Measurements from ENCODE around the gene CEP128. TPM values are rescaled to one million over a fixed set of nuclear protein-coding genes. Genes with fewer than 3 reads are reported as not detected.

Gene CEP128
- total RNA-seq, 1 experiment from 2014 or later, result 10.6 TPM

DNA sequence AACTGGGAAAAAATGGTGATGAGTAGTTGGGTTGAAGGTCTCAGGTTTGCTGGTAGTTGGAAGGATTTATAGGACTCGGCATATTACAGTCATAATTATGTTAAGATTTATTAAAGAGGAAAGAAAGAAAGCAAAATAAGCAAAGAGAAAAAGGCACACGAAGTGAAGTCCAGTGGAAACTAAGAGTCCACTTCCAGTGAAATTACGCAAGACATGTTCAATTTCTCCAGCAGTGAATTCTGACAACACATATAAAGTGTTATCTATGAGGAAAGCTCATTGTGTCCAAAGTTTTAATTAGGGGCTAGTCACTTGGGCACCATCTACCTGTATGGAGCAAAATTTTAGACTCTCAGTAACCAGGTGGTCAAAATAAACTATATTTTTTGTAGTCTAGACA is 143.3 kb downstream of the CEP128 start:
- Histone ChIP-seq H3K36me3 (replicated peaks; ENCODE audit: control insufficient read depth, insufficient read depth, low read length) (no peaks in the 10 kb centered on the region), H3K4me3 (ENCODE audit: insufficient read depth, low read depth, low read length) (no peak overlapping the region), H3K27me3 (ENCODE audit: control insufficient read depth, insufficient read depth, low read length) (no peaks in the 10 kb centered on the region)
- no peak for DNase-seq

DNA sequence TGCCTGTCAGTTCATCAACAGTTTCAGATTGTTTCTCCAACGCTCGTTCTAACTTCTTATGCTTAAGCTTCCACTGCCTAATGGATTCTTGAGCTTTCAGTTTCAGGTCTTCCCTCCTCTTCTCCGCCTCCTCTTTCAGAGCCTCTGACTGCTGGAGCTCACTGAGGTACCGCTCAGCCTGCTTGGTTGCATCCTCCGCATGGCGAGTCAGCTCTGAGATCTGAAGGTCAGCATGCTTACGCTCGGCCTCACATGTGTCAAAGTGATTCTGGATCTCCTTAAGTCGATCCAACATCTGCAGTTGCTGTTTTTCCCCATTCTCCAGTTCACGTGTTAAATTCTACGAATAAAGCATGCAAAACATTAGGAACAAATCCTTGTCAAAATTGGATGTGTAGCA is 148.8 kb downstream of the CEP128 start:
- DNase-seq, result no peak
- Histone ChIP-seq H3K36me3 (replicated peaks; ENCODE audit: control insufficient read depth, insufficient read depth, low read length) (no peaks in the 10 kb centered on the region), H3K27me3 (ENCODE audit: control insufficient read depth, insufficient read depth, low read length) (no peaks in the 10 kb centered on the region), H3K4me3 (ENCODE audit: insufficient read depth, low read depth, low read length) (no peak overlapping the region)

DNA sequence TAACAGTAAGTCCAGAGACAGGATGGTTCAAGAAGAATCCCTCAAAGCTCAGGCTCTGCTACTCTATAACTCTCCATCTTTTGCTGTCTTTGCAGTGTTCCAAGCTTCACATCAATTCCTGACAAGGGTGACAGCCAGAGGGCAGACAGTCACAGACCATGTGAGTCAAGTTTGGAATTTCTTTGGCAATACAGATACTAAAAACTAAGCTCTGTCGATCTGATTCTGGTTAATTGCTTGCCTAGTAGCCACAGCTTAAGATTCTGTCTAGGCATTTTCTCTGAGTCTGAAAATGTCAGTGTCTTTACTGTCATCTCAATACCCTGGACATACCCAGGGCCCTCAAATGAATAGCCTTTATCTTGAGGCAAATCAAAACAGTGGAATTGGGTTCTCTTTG is 153.7 kb downstream of the CEP128 start:
- DNase-seq, result no peak
- Histone ChIP-seq H3K36me3 (replicated peaks; ENCODE audit: control insufficient read depth, insufficient read depth, low read length) (no peaks in the 10 kb centered on the region), H3K27me3 (ENCODE audit: control insufficient read depth, insufficient read depth, low read length) (no peaks in the 10 kb centered on the region)

DNA sequence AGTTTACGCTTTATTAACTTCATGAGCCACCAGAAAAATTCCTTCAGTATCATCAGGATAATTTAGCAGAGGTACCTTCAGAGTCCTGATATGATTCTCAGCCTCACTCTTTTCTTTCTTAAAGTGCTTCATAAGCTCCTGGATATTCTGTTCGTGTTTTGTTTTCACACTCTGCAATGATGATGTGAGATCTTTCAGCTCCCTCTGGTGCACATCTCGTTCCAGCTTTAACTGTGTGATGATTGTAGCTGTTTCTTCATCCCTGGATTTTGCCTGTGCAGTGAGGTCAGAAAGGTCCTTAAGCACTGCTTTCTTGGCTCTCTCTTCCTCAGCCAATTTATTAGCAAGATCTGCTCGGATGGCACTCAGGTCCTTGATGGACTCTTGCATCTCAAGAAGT is 156.7 kb downstream of the CEP128 start:
- no peaks in the 10 kb centered on the region for H3K27me3 ChIP-seq (ENCODE audit: control insufficient read depth, insufficient read depth, low read length)

More for the DNA sequence above, 153.7 kb downstream of the CEP128 start:
- no peak overlapping the region for H3K4me3 ChIP-seq (ENCODE audit: insufficient read depth, low read depth, low read length)

DNA sequence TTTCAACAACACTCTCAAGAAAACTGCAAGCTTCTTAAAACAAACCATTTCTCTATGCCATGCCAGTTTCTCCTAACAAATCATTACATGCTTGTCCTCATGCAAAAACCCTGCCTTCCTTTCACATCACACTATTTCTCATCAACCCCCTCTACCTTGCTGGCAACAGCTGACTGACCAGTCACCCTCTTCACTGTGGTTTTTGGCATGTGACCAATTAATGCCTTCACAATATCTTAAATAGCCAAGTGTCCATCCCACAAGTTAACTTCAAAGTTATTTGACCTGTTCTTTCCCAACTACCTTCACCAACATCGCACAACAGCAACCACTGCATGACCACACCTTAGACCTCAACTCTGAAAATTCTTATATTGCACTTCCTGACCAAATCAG is 159.6 kb downstream of the CEP128 start:
- no peak overlapping the region for H3K4me3 ChIP-seq (ENCODE audit: insufficient read depth, low read depth, low read length)
- DNase-seq, result no peak

More for the DNA sequence above, 156.7 kb downstream of the CEP128 start:
- DNase-seq, result no peak
- Histone ChIP-seq H3K4me3 (ENCODE audit: insufficient read depth, low read depth, low read length) (no peak overlapping the region), H3K36me3 (replicated peaks; ENCODE audit: control insufficient read depth, insufficient read depth, low read length) (no peaks in the 10 kb centered on the region)

DNA sequence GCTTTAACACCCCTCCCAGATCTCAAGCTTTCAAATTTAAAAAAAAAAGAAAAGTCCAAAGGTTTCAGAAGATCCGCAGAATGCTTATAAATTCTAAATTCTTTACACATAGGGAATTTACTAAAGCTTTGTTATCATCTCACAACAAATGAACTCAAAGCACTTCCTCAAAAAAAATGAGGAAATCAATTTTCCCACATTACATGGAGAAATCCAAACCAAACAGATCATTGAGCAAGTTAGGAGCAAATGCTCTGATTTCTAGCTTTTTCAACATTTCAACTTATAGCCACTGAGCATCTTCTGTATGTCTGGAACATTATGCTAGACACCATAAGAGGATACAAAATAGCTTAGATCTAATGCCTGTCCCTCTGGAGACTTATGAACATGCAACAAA is 161.0 kb downstream of the CEP128 start:
- no peaks in the 10 kb centered on the region for H3K36me3 ChIP-seq (replicated peaks; ENCODE audit: control insufficient read depth, insufficient read depth, low read length)
- no peak for DNase-seq
- H3K4me3 ChIP-seq (ENCODE audit: insufficient read depth, low read depth, low read length), result no peak overlapping the region
- H3K27me3 ChIP-seq (ENCODE audit: control insufficient read depth, insufficient read depth, low read length), result no peaks in the 10 kb centered on the region

More for the DNA sequence above, 159.6 kb downstream of the CEP128 start:
- H3K27me3 ChIP-seq (ENCODE audit: control insufficient read depth, insufficient read depth, low read length), result no peaks in the 10 kb centered on the region
- H3K36me3 ChIP-seq (replicated peaks; ENCODE audit: control insufficient read depth, insufficient read depth, low read length), result no peaks in the 10 kb centered on the region

DNA sequence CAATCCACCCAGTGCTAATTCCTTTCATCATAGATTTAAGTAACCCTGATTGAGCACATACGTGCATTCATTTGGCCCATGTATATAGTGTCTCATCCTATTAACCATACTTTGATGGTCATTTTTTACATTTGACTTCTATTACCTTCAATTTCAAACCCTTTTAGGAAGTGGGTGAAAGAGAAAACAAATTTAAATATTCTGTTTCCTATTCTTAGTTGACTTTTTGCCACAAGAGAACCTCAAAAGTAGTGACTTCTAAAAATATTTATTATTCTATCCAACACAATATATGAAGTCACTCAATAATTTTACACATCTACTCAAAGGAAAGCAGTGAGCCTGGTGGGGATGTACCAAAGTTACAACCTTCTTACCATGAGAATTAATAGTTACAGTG is 164.9 kb downstream of the CEP128 start:
- DNase-seq, result no peak
- no peaks in the 10 kb centered on the region for H3K27me3 ChIP-seq (ENCODE audit: control insufficient read depth, insufficient read depth, low read length)
- H3K36me3 ChIP-seq (replicated peaks; ENCODE audit: control insufficient read depth, insufficient read depth, low read length), result no peaks in the 10 kb centered on the region
- no peak overlapping the region for H3K4me3 ChIP-seq (ENCODE audit: insufficient read depth, low read depth, low read length)

DNA sequence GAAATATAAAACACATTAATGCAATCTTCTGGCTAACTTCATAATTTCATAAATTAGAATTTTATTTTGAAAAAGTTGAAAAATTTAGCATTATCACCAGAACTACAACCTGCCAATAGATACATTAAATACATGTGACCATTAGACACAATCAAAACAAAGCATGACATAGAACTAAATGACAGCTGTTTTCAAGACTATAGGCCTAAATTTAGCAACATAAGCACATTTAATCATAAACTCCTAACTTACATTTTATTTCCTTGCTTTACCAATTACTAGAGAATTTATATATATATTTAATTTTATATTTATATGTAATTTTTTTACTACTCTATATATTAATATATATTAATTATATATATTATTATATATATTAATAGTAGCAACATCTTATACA is 165.4 kb downstream of the CEP128 start:
- no peak for DNase-seq
- Histone ChIP-seq H3K27me3 (ENCODE audit: control insufficient read depth, insufficient read depth, low read length) (no peaks in the 10 kb centered on the region), H3K4me3 (ENCODE audit: insufficient read depth, low read depth, low read length) (no peak overlapping the region), H3K36me3 (replicated peaks; ENCODE audit: control insufficient read depth, insufficient read depth, low read length) (no peaks in the 10 kb centered on the region)

DNA sequence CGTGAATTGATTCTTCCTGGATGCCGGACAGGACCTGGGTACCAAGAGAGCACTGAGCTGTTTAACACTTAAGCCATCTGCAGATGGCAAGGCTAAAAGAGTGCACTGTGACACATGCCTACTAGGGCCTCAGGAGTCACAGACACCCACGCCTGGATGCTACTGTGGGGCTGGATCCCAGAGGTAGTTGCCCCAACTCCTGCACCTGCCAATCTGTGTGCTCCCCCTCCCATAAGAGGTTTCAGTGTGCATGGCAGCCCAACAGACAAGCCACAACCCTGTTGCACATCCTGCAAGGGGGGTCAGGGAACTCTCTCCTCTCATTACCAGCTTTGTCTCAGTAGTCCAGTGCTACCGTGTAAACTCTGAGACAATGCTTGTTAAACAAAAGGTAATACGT is 169.0 kb downstream of the CEP128 start:
- Histone ChIP-seq H3K4me3 (ENCODE audit: insufficient read depth, low read depth, low read length) (no peak overlapping the region), H3K27me3 (ENCODE audit: control insufficient read depth, insufficient read depth, low read length) (no peaks in the 10 kb centered on the region), H3K36me3 (replicated peaks; ENCODE audit: control insufficient read depth, insufficient read depth, low read length) (no peaks in the 10 kb centered on the region)
- DNase-seq, result no peak

DNA sequence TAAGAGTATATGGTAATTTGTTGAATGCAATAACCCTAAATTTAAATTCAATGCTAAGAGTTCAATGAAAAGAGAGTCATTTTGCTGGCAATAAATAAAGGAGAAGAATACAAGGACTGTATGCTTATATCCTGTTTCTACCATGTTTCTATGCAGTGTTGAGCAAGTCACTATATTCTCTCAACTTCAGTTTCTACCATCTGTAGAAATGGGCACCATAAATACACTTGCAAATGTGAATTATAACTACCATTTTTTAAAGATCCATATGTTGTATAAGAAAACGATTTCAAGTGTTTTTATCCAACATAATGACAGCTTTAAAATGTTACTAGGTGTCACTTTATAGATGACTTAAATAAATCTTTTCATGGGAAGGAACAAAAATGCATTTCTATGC is 170.3 kb downstream of the CEP128 start:
- DNase-seq, result no peak
- Histone ChIP-seq H3K4me3 (ENCODE audit: insufficient read depth, low read depth, low read length) (no peak overlapping the region), H3K27me3 (ENCODE audit: control insufficient read depth, insufficient read depth, low read length) (no peaks in the 10 kb centered on the region), H3K36me3 (replicated peaks; ENCODE audit: control insufficient read depth, insufficient read depth, low read length) (no peaks in the 10 kb centered on the region)

DNA sequence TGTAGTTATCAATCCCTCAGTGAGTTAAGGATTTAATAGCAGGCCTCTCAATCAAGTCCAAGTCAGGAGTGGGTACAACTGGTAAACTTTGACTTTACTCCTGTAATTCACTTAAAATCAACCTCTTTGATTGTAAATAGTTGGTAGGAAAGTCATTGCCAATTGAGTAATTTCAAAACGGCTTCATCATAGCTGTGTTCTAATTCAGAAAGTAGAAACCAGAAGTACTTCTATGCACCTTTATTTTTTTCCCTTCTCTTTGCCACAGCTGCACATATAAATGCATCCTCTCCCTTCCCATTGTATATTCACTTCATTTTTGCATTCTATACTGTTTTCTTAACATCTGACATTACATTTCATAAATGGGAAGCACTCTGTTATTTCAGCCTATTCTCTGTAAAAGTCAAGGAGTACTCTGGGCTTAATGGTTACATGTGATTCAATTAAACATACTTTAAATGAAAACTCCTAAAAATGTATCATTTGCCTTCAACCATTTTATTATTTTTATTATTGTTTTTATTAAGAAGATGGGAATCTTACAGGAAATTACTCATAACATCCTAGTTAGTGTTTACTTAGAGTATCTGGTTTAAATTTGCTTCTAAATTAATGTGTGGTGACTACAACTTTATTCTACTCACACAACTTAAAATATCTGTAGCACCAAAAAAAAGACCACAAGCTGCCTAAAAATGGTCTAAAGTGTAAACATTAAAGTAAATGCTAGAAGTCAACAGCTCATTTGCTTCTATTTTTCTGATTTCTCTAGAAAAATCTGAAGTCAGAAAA is 171.2 kb downstream of the CEP128 start:
- no peaks in the 10 kb centered on the region for H3K36me3 ChIP-seq (replicated peaks; ENCODE audit: control insufficient read depth, insufficient read depth, low read length)
- no peak overlapping the region for H3K4me3 ChIP-seq (ENCODE audit: insufficient read depth, low read depth, low read length)
- no peak for DNase-seq

DNA sequence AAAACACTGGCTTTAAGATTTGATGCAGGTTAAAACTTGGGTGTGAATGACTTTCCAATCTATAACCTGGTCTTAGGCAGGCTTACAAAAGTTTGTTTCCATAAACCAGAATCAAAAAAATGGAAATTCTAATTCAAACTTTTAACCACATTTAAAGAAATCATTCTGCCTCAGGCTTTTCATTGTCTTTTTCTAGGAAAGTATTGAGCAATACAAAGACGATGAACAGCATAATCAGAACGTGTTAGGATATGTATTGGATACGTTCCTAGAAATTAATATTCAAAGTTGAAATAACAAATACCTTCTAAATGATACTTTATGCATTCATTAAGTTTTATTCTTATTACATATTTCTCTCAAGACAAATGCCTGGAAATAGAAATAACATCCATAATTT is 172.9 kb downstream of the CEP128 start:
- no peak for DNase-seq
- Histone ChIP-seq H3K4me3 (ENCODE audit: insufficient read depth, low read depth, low read length) (no peak overlapping the region), H3K36me3 (replicated peaks; ENCODE audit: control insufficient read depth, insufficient read depth, low read length) (no peaks in the 10 kb centered on the region), H3K27me3 (ENCODE audit: control insufficient read depth, insufficient read depth, low read length) (no peaks in the 10 kb centered on the region)

More for the DNA sequence above, 171.2 kb downstream of the CEP128 start:
- no peaks in the 10 kb centered on the region for H3K27me3 ChIP-seq (ENCODE audit: control insufficient read depth, insufficient read depth, low read length)

DNA sequence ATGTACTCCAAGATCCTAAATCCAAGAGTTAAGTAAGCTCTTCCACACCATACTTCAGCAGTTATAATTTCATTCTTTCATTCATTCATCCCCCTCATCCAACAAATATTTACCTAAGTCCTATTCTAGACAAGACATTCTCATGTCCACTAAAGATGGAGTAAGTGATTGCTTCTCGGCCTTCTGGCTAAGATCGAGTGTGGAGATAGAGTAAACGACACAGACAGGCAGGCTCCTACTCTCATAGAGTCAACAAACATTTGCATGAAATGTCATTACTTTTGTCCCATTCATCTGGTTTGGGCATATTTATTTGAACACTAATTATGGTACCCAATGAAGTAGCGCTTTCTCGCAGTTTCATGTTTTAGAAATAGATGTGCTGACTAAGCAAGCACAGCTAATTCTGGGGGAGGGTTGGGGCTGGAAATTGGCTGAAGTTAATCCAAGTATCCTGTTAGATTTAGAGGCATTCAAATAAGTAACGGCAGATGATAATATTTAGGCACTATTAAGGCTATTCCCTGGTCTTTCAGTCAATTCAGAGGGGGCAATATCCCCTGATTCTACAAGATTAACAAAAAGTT is 176.5 kb downstream of the CEP128 start:
- Histone ChIP-seq H3K27me3 (ENCODE audit: control insufficient read depth, insufficient read depth, low read length) (no peaks in the 10 kb centered on the region), H3K4me3 (ENCODE audit: insufficient read depth, low read depth, low read length) (no peak overlapping the region), H3K36me3 (replicated peaks; ENCODE audit: control insufficient read depth, insufficient read depth, low read length) (no peaks in the 10 kb centered on the region)
- DNase-seq, result no peak

DNA sequence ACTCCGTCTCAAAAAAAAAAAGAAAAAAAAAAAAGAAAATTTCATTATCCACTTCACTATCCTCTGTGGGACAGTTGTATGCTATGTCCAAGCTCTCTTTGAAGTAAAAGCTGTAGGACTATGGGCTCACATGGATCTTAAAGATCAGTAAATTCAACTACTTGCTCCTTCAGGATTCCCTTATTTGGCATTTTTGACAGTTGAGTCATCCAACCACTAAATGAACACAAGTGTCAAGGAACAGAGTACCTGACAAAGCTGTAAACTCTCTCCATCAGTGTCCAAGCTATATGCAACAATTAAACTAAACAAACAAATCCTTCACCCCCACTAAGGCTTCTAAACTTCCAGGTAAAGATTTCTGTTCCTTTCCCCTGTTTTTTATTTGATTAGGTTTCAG is 177.0 kb downstream of the CEP128 start:
- no peak overlapping the region for H3K4me3 ChIP-seq (ENCODE audit: insufficient read depth, low read depth, low read length)
- no peak for DNase-seq

DNA sequence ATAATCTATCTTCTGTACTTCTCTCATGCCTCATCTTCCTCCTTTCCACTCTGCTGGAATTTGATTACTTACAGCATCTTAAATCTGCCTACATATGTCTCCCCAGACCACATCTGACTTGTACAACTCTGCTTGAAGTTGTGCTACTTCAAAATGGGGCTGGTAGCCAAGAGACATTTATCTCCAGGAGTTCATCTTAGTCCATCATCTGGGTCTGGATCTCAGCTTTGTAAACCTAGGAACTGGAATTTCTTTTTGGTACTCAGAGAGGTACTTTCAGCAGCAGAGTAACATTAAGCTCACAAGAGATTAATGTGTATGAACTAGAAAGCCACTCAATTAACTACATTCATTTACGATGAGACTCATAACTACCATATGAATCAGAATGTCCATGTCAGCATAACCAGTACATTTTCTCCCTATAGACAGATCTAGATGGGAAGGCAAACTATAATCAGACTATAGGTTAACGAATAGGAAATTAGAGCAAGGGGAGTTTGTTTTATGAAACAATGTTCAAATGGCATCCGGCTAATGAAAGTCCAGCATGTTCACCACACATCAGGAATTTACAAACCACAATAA is 178.8 kb downstream of the CEP128 start:
- DNase-seq, result no peak
- no peaks in the 10 kb centered on the region for H3K27me3 ChIP-seq (ENCODE audit: control insufficient read depth, insufficient read depth, low read length)
- no peak overlapping the region for H3K4me3 ChIP-seq (ENCODE audit: insufficient read depth, low read depth, low read length)
- H3K36me3 ChIP-seq (replicated peaks; ENCODE audit: control insufficient read depth, insufficient read depth, low read length), result no peaks in the 10 kb centered on the region

More for the DNA sequence above, 177.0 kb downstream of the CEP128 start:
- no peaks in the 10 kb centered on the region for H3K27me3 ChIP-seq (ENCODE audit: control insufficient read depth, insufficient read depth, low read length)
- H3K36me3 ChIP-seq (replicated peaks; ENCODE audit: control insufficient read depth, insufficient read depth, low read length), result no peaks in the 10 kb centered on the region
